Measurements from ENCODE around the gene PLEKHO1.

Gene PLEKHO1

GRCh38 chr1:150162862-150163706, 13.4 kb downstream of the PLEKHO1 start:
- TF ChIP-seq CTCF (IDR thresholded peaks at IDR 0.05; ENCODE audit: low read depth, low read length, poor library complexity, severe bottlenecking) (no peak), EZH2phosphoT487 (IDR thresholded peaks at IDR 0.05; ENCODE audit: borderline replicate concordance, low read length) (no peak)
- Histone ChIP-seq H3K9me2 (replicated peaks; ENCODE audit: control insufficient read depth, low read length) (no peaks in the 10 kb centered on the region), H3K36me3 (ENCODE audit: control insufficient read depth, low read length) (peaks cover 35% of the 10 kb centered on the region), H3K4me2 (ENCODE audit: low read length) (peak overlapping the region; percentile 97), H4K20me1 (ENCODE audit: control insufficient read depth, insufficient read depth, low read depth, low read length) (no peaks in the 10 kb centered on the region), H3K4me1 (ENCODE audit: control insufficient read depth, low read length) (peaks cover 86% of the 10 kb centered on the region), H3K27me3 (ENCODE audit: control insufficient read depth, low read length) (no peaks in the 10 kb centered on the region), H3K79me2 (ENCODE audit: control insufficient read depth, low read length) (peaks cover 12% of the 10 kb centered on the region), H3K9me3 (ENCODE audit: control insufficient read depth, insufficient read depth, low read length) (no peaks in the 10 kb centered on the region), H3K4me3 (ENCODE audit: low read length) (peak overlapping the region; percentile 76), H3F3A (ENCODE audit: control insufficient read depth, insufficient read depth) (peaks cover 38% of the 10 kb centered on the region), H3K27ac (ENCODE audit: low read depth, low read length) (peak overlapping the region; percentile 98)

GRCh38 chr1:150164224-150164623, 14.5 kb downstream of the PLEKHO1 start:
- H4K20me1 ChIP-seq (ENCODE audit: control insufficient read depth, insufficient read depth, low read depth, low read length), result no peaks in the 10 kb centered on the region

GRCh38 chr1:150164779-150165178, 15.1 kb downstream of the PLEKHO1 start:
- Histone ChIP-seq H3K27me3 (ENCODE audit: control insufficient read depth, low read length) (no peaks in the 10 kb centered on the region), H3K79me2 (ENCODE audit: control insufficient read depth, low read length) (peaks cover under 1% of the 10 kb centered on the region), H3K36me3 (ENCODE audit: control insufficient read depth, low read length) (peaks cover 18% of the 10 kb centered on the region), H3K9me2 (replicated peaks; ENCODE audit: control insufficient read depth, low read length) (no peaks in the 10 kb centered on the region), H3K4me2 (ENCODE audit: low read length) (peak overlapping the region; percentile 47), H3K9me3 (ENCODE audit: control insufficient read depth, insufficient read depth, low read length) (no peaks in the 10 kb centered on the region), H3K4me3 (ENCODE audit: low read length) (peak overlapping the region; percentile 21; the same call in 1 of the 2 replicates), H4K20me1 (ENCODE audit: control insufficient read depth, insufficient read depth, low read depth, low read length) (no peaks in the 10 kb centered on the region), H3K4me1 (ENCODE audit: control insufficient read depth, low read length) (peaks cover 73% of the 10 kb centered on the region), H3F3A (ENCODE audit: control insufficient read depth, insufficient read depth) (peaks cover 35% of the 10 kb centered on the region), H3K27ac (ENCODE audit: low read depth, low read length) (peak overlapping the region; percentile 46)
- TF ChIP-seq EZH2phosphoT487 (IDR thresholded peaks at IDR 0.05; ENCODE audit: borderline replicate concordance, low read length), result no peak
- TF ChIP-seq CTCF (IDR thresholded peaks at IDR 0.05; ENCODE audit: low read depth, low read length, poor library complexity, severe bottlenecking), result no peak

More at GRCh38 chr1:150164224-150164623, 14.5 kb downstream of the PLEKHO1 start:
- TF ChIP-seq EZH2phosphoT487 (IDR thresholded peaks at IDR 0.05; ENCODE audit: borderline replicate concordance, low read length) (no peak), CTCF (IDR thresholded peaks at IDR 0.05; ENCODE audit: low read depth, low read length, poor library complexity, severe bottlenecking) (no peak)
- H3K4me1 ChIP-seq (ENCODE audit: control insufficient read depth, low read length), result peaks cover 79% of the 10 kb centered on the region
- H3K9me2 ChIP-seq (replicated peaks; ENCODE audit: control insufficient read depth, low read length), result no peaks in the 10 kb centered on the region
- H3F3A ChIP-seq (ENCODE audit: control insufficient read depth, insufficient read depth), result peaks cover 37% of the 10 kb centered on the region
- H3K4me3 ChIP-seq (ENCODE audit: low read length), result no peak overlapping the region
- H3K9me3 ChIP-seq (ENCODE audit: control insufficient read depth, insufficient read depth, low read length), result no peaks in the 10 kb centered on the region
- H3K27me3 ChIP-seq (ENCODE audit: control insufficient read depth, low read length), result no peaks in the 10 kb centered on the region
- peak overlapping the region; percentile 47 for H3K4me2 ChIP-seq (ENCODE audit: low read length)
- H3K36me3 ChIP-seq (ENCODE audit: control insufficient read depth, low read length), result peaks cover 24% of the 10 kb centered on the region
- peak overlapping the region; percentile 46 for H3K27ac ChIP-seq (ENCODE audit: low read depth, low read length)
- H3K79me2 ChIP-seq (ENCODE audit: control insufficient read depth, low read length), result peaks cover 6% of the 10 kb centered on the region
